ENCODE results near the gene APBB2.

APBB2 gene

GRCh38 chr4:40846532-40846931, 367.8 kb downstream of the APBB2 start:
- no peak for DNase-seq
- in situ Hi-C loops (cut with MboI; ENCODE audit: low pct_unique_long_range_greater_than_20kb, low sequenced_read_pairs): no loop called here

GRCh38 chr4:40845154-40845835, 369.0 kb downstream of the APBB2 start:
- in situ Hi-C loops (cut with MboI; ENCODE audit: low pct_unique_long_range_greater_than_20kb, low sequenced_read_pairs): no loop called here
- DNase-seq: no peak

GRCh38 chr4:40844261-40844660, 370.1 kb downstream of the APBB2 start:
- no peak for DNase-seq
- in situ Hi-C loops (cut with MboI; ENCODE audit: low pct_unique_long_range_greater_than_20kb, low sequenced_read_pairs): no loop called here

GRCh38 chr4:40843696-40844095, 370.6 kb downstream of the APBB2 start:
- DNase-seq: peak; percentile 29

GRCh38 chr4:40842725-40843423, 371.5 kb downstream of the APBB2 start:
- in situ Hi-C loops (cut with MboI; ENCODE audit: low pct_unique_long_range_greater_than_20kb, low sequenced_read_pairs): no loop called here
- no peak for DNase-seq

More at GRCh38 chr4:40843696-40844095, 370.6 kb downstream of the APBB2 start:
- in situ Hi-C loops (cut with MboI; ENCODE audit: low pct_unique_long_range_greater_than_20kb, low sequenced_read_pairs): no loop called here

GRCh38 chr4:40842318-40842717, 372.0 kb downstream of the APBB2 start:
- no peak for DNase-seq
- in situ Hi-C loops (cut with MboI; ENCODE audit: low pct_unique_long_range_greater_than_20kb, low sequenced_read_pairs): no loop called here

- in situ Hi-C loops (cut with MboI; ENCODE audit: low pct_unique_long_range_greater_than_20kb, low sequenced_read_pairs): no loop called here
- DNase-seq: peak; percentile 87
These were observed 373.3 kb downstream of the APBB2 start for GRCh38 chr4:40840985-40841571.

- in situ Hi-C loops (cut with MboI; ENCODE audit: low pct_unique_long_range_greater_than_20kb, low sequenced_read_pairs): no loop called here
- no peak for DNase-seq
These were observed 373.9 kb downstream of the APBB2 start for GRCh38 chr4:40840255-40840984.

- in situ Hi-C loops (cut with MboI; ENCODE audit: low pct_unique_long_range_greater_than_20kb, low sequenced_read_pairs): no loop called here
- no peak for DNase-seq
These were observed 375.6 kb downstream of the APBB2 start for GRCh38 chr4:40838742-40839141.

GRCh38 chr4:40837094-40837870, 377.1 kb downstream of the APBB2 start:
- DNase-seq: no peak
- in situ Hi-C loops (cut with MboI; ENCODE audit: low pct_unique_long_range_greater_than_20kb, low sequenced_read_pairs): no loop called here

- in situ Hi-C loops (cut with MboI; ENCODE audit: low pct_unique_long_range_greater_than_20kb, low sequenced_read_pairs): no loop called here
- no peak for DNase-seq
These were observed 381.1 kb downstream of the APBB2 start for GRCh38 chr4:40833212-40833611.

GRCh38 chr4:40832175-40832574, 382.2 kb downstream of the APBB2 start:
- DNase-seq: no peak
- in situ Hi-C loops (cut with MboI; ENCODE audit: low pct_unique_long_range_greater_than_20kb, low sequenced_read_pairs): no loop called here

- no peak for DNase-seq
- in situ Hi-C loops (cut with MboI; ENCODE audit: low pct_unique_long_range_greater_than_20kb, low sequenced_read_pairs): no loop called here
These were observed 383.0 kb downstream of the APBB2 start for GRCh38 chr4:40831146-40831907.

- in situ Hi-C loops (cut with MboI; ENCODE audit: low pct_unique_long_range_greater_than_20kb, low sequenced_read_pairs): no loop called here
- DNase-seq: peak; percentile 37
These were observed 384.8 kb downstream of the APBB2 start for GRCh38 chr4:40829586-40829985.

- DNase-seq: no peak
- in situ Hi-C loops (cut with MboI; ENCODE audit: low pct_unique_long_range_greater_than_20kb, low sequenced_read_pairs): no loop called here
These were observed 385.7 kb downstream of the APBB2 start for GRCh38 chr4:40828661-40829060.

- in situ Hi-C loops (cut with MboI; ENCODE audit: low pct_unique_long_range_greater_than_20kb, low sequenced_read_pairs): no loop called here
- DNase-seq: no peak
These were observed 386.6 kb downstream of the APBB2 start for GRCh38 chr4:40827758-40828157.

- no peak for DNase-seq
- in situ Hi-C loops (cut with MboI; ENCODE audit: low pct_unique_long_range_greater_than_20kb, low sequenced_read_pairs): no loop called here
These were observed 387.5 kb downstream of the APBB2 start for GRCh38 chr4:40826821-40827220.

GRCh38 chr4:40825014-40825838, 389.1 kb downstream of the APBB2 start:
- in situ Hi-C loops (cut with MboI; ENCODE audit: low pct_unique_long_range_greater_than_20kb, low sequenced_read_pairs): no loop called here
- no peak for DNase-seq

All from KBM-7 (cell line).